ENCODE results near the gene DVL1. TPM values are rescaled to one million over a fixed set of nuclear protein-coding genes. Genes with fewer than 3 reads are reported as not detected.

Gene DVL1
- total RNA-seq, 5 donors from 2014 or later (not counting 1 experiment from before 2014, with no cell fraction given): 43.6 to 70.4 (median 64.9) TPM

DNA sequence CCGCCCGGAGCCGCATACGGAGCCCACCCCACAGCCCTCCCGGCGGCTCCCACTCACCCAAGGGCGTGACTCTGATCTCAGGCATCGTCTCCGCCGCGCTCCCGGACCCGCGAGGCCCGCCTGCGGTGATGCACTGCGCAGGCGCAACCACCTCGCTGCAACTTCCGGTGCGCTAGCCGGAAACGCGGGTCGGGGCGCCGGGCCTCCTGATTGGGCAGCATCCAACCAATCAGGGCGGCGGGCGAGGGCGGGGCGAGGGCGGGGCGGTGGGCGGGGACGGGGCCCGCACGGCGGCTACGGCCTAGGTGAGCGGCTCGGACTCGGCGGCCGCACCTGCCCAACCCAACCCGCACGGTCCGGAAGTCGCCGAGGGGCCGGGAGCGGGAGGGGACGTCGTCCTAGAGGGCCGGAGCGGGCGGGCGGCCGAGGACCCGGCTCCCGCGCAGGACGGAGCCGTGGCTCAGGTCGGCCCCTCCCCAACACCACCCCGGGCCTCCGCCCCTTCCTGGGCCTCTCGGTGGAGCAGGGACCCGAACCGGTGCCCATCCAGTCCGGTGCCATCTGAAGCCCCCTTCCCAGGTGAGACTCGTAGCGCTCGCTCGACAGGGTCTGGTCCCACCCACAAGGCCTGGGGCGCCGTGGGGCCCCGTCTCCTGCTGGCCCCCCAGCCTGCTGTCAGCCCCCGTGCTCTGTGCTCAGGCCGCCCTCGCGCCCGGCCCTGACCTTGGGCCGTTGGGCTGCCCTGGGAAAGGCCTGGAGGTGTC, 24.5 kb downstream of the DVL1 start, which contains the start of the genes CPTP and INTS11:
CPTP (plus strand) TSS at position 279 of the 764 bp plus-strand sequence. CDS start 2,109 bp downstream, outside the sequence.
INTS11 (minus strand) TSS at position 137 of the 764 bp plus-strand sequence; CDS start at position 85, 52 bp downstream.
- CTCF ChIA-PET: no interaction called here
- H3K36me3 Mint-ChIP-seq: no peaks in the 10 kb centered on the region
- no peaks in the 10 kb centered on the region for H3K9me3 Mint-ChIP-seq
- peak within 1 kb of the TSS; percentile 85 to 90 (median 89) for H3K4me3 Mint-ChIP-seq
- ATAC-seq (replicated peaks in 1 of 4): peak; percentile 86 to 88 (median 87)
- Histone ChIP-seq H3K27ac (ENCODE audit: low read length) (peak within 1 kb of the TSS; percentile 33), H3K27me3 (replicated peaks in 1 of 2; ENCODE audit: control insufficient read depth in 2 of 2, extremely low read depth in 1 of 2, insufficient read depth in 2 of 2, low read length in 1 of 2) (peaks cover 0 to 2% of the 10 kb centered on the region in 2 experiments), H3K36me3 (ENCODE audit: control insufficient read depth in 2 of 2, extremely low read depth in 1 of 2, insufficient read depth in 1 of 2, low read length in 1 of 2) (peaks cover 24 to 33% of the 10 kb centered on the region in 2 donors), H3K4me1 (ENCODE audit: control insufficient read depth in 1 of 2, extremely low read depth in 1 of 2, insufficient read depth in 2 of 2, low read length in 2 of 2) (peaks cover 17 to 57% of the 10 kb centered on the region in 2 experiments), H3K4me3 (ENCODE audit: control insufficient read depth in 1 of 2, extremely low read depth in 1 of 2, low read length in 1 of 2) (peak within 1 kb of the TSS; percentile 49 to 74), H3K9me3 (no peaks in the 10 kb centered on the region)
- under 1% methylated on average over 82 of the region's 84 CpGs for WGBS (ENCODE audit: insufficient coverage)
- H3K27me3 Mint-ChIP-seq: no peaks in the 10 kb centered on the region
- H3K27ac Mint-ChIP-seq: peak within 1 kb of the TSS; percentile 79
- peaks cover 28 to 44% (median 41%) of the 10 kb centered on the region in 3 donors for H3K4me1 Mint-ChIP-seq
- peak; percentile 78 to 96 (median 93) for DNase-seq
- POLR2A ChIA-PET: no interaction called here

DNA sequence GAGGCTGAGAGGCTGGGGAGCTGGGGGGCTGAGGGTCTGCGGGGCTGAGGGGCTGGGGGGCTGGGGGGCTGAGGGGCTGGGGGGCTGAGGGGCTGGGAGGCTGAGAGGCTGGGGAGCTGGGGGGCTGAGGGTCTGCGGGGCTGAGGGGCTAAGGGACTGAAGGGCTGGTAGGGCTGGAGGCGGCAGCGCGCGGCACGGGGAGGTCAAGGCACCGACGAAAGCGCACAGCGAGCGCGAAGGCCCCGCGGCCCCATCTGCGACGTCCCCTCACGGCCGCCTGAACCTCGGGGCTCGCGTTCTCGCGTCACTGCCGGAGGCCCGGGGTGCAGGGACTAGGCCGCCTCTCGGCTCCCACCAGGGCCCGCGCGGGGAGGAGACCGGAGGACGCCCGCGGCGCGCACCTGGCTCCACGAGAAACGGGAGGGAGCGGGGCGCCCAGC, 25.1 kb downstream of the DVL1 start:
- Histone ChIP-seq H3K9me3 (no peaks in the 10 kb centered on the region), H3K27ac (ENCODE audit: low read length) (no peak overlapping the region), H3K4me3 (ENCODE audit: control insufficient read depth in 1 of 2, extremely low read depth in 1 of 2, low read length in 1 of 2) (peak overlapping the region; percentile 49 to 72), H3K36me3 (ENCODE audit: control insufficient read depth in 2 of 2, extremely low read depth in 1 of 2, insufficient read depth in 1 of 2, low read length in 1 of 2) (peaks cover 24 to 38% of the 10 kb centered on the region in 2 donors), H3K4me1 (ENCODE audit: control insufficient read depth in 1 of 2, extremely low read depth in 1 of 2, insufficient read depth in 2 of 2, low read length in 2 of 2) (peaks cover 17 to 57% of the 10 kb centered on the region in 2 experiments), H3K27me3 (replicated peaks in 1 of 2; ENCODE audit: control insufficient read depth in 2 of 2, extremely low read depth in 1 of 2, insufficient read depth in 2 of 2, low read length in 1 of 2) (peaks cover 0 to 2% of the 10 kb centered on the region in 2 experiments)
- H3K36me3 Mint-ChIP-seq: peaks cover 6% of the 10 kb centered on the region
- H3K4me3 Mint-ChIP-seq: peak overlapping the region; percentile 50 to 89 (median 82)
- DNase-seq (peak in 1 of 35 experiments; percentile 28), ATAC-seq (replicated peaks in 1 of 4) (peak in 3 of 4 experiments; percentile 36 to 42 (median 38))
- no peaks in the 10 kb centered on the region for H3K9me3 Mint-ChIP-seq
- peaks cover 27 to 44% (median 38%) of the 10 kb centered on the region in 3 donors for H3K4me1 Mint-ChIP-seq
- no peaks in the 10 kb centered on the region for H3K27me3 Mint-ChIP-seq
- H3K27ac Mint-ChIP-seq: no peak overlapping the region
- POLR2A ChIA-PET: no interaction called here
- WGBS (ENCODE audit: insufficient coverage): under 1% methylated on average over 40 of the region's 41 CpGs
- CTCF ChIA-PET: no interaction called here

DNA sequence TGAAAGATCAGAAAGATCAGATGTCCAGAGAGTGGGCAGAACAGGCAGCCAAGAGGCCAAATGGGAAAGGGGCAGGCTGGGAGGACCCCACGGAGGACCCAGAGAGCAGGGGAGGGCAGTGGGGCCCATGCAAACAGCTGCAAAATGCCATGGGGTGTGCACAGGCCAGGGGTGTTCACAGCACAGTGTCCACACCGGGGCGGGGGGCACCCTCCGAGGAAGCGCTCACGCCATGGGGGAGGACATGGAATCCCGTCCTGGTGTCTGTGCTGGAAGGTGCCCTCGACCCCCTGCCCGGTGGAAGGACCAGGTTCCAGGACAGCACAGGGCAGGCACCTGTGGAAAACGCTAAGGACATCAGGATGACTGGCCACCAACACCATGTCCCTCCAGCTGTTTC, 26.3 kb downstream of the DVL1 start:
- Mint-ChIP-seq H3K9me3 (no peaks in the 10 kb centered on the region), H3K4me1 (peaks cover 27 to 44% (median 38%) of the 10 kb centered on the region in 3 donors), H3K4me3 (peak overlapping the region; percentile 83 to 89 (median 85)), H3K27me3 (no peaks in the 10 kb centered on the region), H3K36me3 (peaks cover 6% of the 10 kb centered on the region), H3K27ac (peak overlapping the region; percentile 31 to 64)
- ChIA-PET CTCF (no interaction called here), POLR2A (no interaction called here)
- Histone ChIP-seq H3K4me1 (ENCODE audit: control insufficient read depth in 1 of 2, extremely low read depth in 1 of 2, insufficient read depth in 2 of 2, low read length in 2 of 2) (peaks cover 17 to 57% of the 10 kb centered on the region in 2 experiments), H3K4me3 (ENCODE audit: control insufficient read depth in 1 of 2, extremely low read depth in 1 of 2, low read length in 1 of 2) (no peak overlapping the region), H3K36me3 (ENCODE audit: control insufficient read depth in 2 of 2, extremely low read depth in 1 of 2, insufficient read depth in 1 of 2, low read length in 1 of 2) (peaks cover 25 to 43% of the 10 kb centered on the region in 2 donors), H3K9me3 (no peaks in the 10 kb centered on the region), H3K27me3 (replicated peaks in 1 of 2; ENCODE audit: control insufficient read depth in 2 of 2, extremely low read depth in 1 of 2, insufficient read depth in 2 of 2, low read length in 1 of 2) (peaks cover 0 to 2% of the 10 kb centered on the region in 2 experiments), H3K27ac (ENCODE audit: low read length) (no peak overlapping the region)
- ATAC-seq (replicated peaks in 1 of 4) (no peak), DNase-seq (no peak)
- WGBS (ENCODE audit: insufficient coverage): 95% methylated on average over 10 of the region's 10 CpGs

DNA sequence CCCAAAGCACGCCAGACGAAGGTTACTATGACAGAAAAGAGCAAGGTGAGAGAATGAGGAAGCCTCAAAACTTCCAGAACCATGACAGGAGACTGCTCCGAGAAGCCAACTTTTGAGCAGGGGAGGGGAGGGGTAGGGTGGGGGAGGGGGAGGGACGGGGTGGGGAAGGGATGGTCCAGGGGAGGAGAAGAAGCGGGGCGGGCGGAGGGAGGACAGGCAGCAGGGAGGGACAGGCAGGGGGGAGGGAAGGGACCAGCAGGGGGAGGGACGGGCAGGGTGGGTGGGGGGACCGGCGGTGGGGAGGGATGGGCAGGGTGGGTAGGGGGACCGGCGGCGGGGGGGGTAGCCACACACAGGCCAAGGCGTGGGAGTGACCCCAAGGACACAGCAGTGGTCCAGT, 26.8 kb downstream of the DVL1 start:
- CTCF ChIA-PET: no interaction called here
- no peak for DNase-seq
- 86% methylated on average over 1 of the region's 14 CpGs for WGBS (ENCODE audit: insufficient coverage)
- Histone ChIP-seq H3K9me3 (no peaks in the 10 kb centered on the region), H3K4me1 (ENCODE audit: control insufficient read depth in 1 of 2, extremely low read depth in 1 of 2, insufficient read depth in 2 of 2, low read length in 2 of 2) (peaks cover 17 to 57% of the 10 kb centered on the region in 2 experiments), H3K27ac (ENCODE audit: low read length) (no peak overlapping the region), H3K27me3 (replicated peaks in 1 of 2; ENCODE audit: control insufficient read depth in 2 of 2, extremely low read depth in 1 of 2, insufficient read depth in 2 of 2, low read length in 1 of 2) (peaks cover 0 to 2% of the 10 kb centered on the region in 2 experiments), H3K36me3 (ENCODE audit: control insufficient read depth in 2 of 2, extremely low read depth in 1 of 2, insufficient read depth in 1 of 2, low read length in 1 of 2) (peaks cover 20 to 44% of the 10 kb centered on the region in 2 donors), H3K4me3 (ENCODE audit: control insufficient read depth in 1 of 2, extremely low read depth in 1 of 2, low read length in 1 of 2) (no peak overlapping the region)
- no peak for ATAC-seq (replicated peaks in 1 of 4)
- no peaks in the 10 kb centered on the region for H3K27me3 Mint-ChIP-seq
- POLR2A ChIA-PET: no interaction called here
- peak overlapping the region in 1 of 2 donors; percentile 66 for H3K27ac Mint-ChIP-seq
- H3K9me3 Mint-ChIP-seq: no peaks in the 10 kb centered on the region
- peaks cover 8% of the 10 kb centered on the region for H3K36me3 Mint-ChIP-seq
- peaks cover 27 to 43% (median 38%) of the 10 kb centered on the region in 3 donors for H3K4me1 Mint-ChIP-seq
- peak overlapping the region; percentile 51 to 89 (median 83) for H3K4me3 Mint-ChIP-seq

DNA sequence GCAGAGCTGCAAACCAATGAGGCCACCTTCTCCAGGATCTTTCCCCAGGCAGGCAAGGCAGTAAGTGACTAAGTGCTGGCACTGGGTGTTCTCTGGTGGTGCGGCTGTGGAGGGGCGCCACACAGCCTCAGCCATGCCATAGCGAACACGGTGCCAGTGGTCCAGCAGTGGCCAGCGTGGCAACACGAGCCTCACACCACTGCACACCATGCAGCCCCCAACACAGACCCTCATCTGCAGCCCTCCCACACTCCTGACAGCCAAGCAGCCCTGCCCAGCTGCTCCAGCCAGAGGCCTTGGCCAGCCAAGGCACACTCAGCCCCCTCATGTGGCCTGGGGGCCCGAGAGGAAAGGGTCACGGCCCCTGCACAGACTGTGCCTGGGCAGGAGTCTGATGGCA, 27.7 kb downstream of the DVL1 start:
- Histone ChIP-seq H3K27ac (ENCODE audit: low read length) (no peak overlapping the region), H3K27me3 (replicated peaks in 1 of 2; ENCODE audit: control insufficient read depth in 2 of 2, extremely low read depth in 1 of 2, insufficient read depth in 2 of 2, low read length in 1 of 2) (peaks cover 0 to 2% of the 10 kb centered on the region in 2 experiments), H3K4me3 (ENCODE audit: control insufficient read depth in 1 of 2, extremely low read depth in 1 of 2, low read length in 1 of 2) (no peak overlapping the region), H3K4me1 (ENCODE audit: control insufficient read depth in 1 of 2, extremely low read depth in 1 of 2, insufficient read depth in 2 of 2, low read length in 2 of 2) (peaks cover 17 to 51% of the 10 kb centered on the region in 2 experiments), H3K36me3 (ENCODE audit: control insufficient read depth in 2 of 2, extremely low read depth in 1 of 2, insufficient read depth in 1 of 2, low read length in 1 of 2) (peaks cover 20 to 39% of the 10 kb centered on the region in 2 donors), H3K9me3 (no peaks in the 10 kb centered on the region)
- POLR2A ChIA-PET: no interaction called here
- no peak overlapping the region for H3K4me3 Mint-ChIP-seq
- no peaks in the 10 kb centered on the region for H3K27me3 Mint-ChIP-seq
- CTCF ChIA-PET: no interaction called here
- no peak overlapping the region for H3K27ac Mint-ChIP-seq
- DNase-seq: no peak
- H3K4me1 Mint-ChIP-seq: peaks cover 27 to 40% (median 36%) of the 10 kb centered on the region in 3 donors
- peaks cover 11% of the 10 kb centered on the region for H3K36me3 Mint-ChIP-seq
- no peak for ATAC-seq (replicated peaks in 1 of 4)
- H3K9me3 Mint-ChIP-seq: no peaks in the 10 kb centered on the region
- WGBS (ENCODE audit: insufficient coverage): 95% methylated on average over 8 of the region's 8 CpGs

DNA sequence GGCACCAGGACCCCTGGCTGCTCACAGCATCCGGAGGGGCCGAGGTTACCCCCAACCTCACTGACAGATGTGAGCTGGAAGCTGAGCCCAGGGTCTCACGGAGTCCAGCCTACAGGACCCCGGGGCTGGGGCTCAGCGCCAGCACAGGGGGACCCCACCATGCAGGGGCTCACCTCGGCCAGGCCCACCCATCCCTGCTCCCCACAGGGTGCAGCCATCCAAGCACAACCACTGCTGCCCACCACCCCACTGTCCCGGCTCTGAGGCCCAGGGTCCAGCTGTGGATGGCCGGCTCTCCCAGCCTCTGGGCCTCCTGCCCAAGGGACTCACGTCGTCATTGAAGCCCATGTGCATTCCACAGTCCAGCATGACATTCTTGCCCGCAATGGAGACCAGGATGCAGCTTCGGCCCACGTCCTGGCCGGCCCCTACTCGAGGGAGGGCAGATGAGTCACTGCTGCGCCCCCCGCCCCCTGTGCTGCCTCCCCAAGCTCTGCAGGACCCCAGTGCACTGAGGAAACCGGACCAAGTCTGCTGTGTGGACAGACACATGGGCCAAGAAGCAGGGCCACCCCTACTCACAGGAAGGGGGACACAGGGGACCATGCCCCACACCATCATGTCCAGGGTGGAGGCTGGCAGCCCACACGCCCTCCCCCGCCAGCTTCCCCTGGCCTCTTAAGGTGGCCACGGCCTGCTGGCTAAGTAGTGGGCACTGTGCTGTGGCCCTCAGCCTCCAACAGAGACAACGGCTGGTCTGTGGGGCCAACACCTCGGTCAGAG, 28.4 kb downstream of the DVL1 start:
- 93% methylated on average over 21 of the region's 23 CpGs for WGBS (ENCODE audit: insufficient coverage)
- no peaks in the 10 kb centered on the region for H3K9me3 ChIP-seq
- POLR2A ChIA-PET: no interaction called here
- H3K27me3 ChIP-seq (replicated peaks in 1 of 2; ENCODE audit: control insufficient read depth in 2 of 2, extremely low read depth in 1 of 2, insufficient read depth in 2 of 2, low read length in 1 of 2): peaks cover 0 to 2% of the 10 kb centered on the region in 2 experiments
- DNase-seq (no peak), ATAC-seq (replicated peaks in 1 of 4) (no peak)
- no peaks in the 10 kb centered on the region for H3K27me3 Mint-ChIP-seq
- peaks cover 15% of the 10 kb centered on the region for H3K36me3 Mint-ChIP-seq
- CTCF ChIA-PET: interaction anchor here in 1 of 2 donors (0.6 kb wide), 1 partner anchor 218 kb away, joined by 4 read pairs; no protein-coding TSS in a partner anchor
- no peak overlapping the region for H3K4me3 Mint-ChIP-seq
- H3K36me3 ChIP-seq (ENCODE audit: control insufficient read depth in 2 of 2, extremely low read depth in 1 of 2, insufficient read depth in 1 of 2, low read length in 1 of 2): peaks cover 20 to 35% of the 10 kb centered on the region in 2 donors
- peaks cover 20 to 35% (median 30%) of the 10 kb centered on the region in 3 donors for H3K4me1 Mint-ChIP-seq
- H3K27ac ChIP-seq (ENCODE audit: low read length): no peak overlapping the region
- H3K27ac Mint-ChIP-seq: no peak overlapping the region
- no peaks in the 10 kb centered on the region for H3K9me3 Mint-ChIP-seq
- H3K4me3 ChIP-seq (ENCODE audit: control insufficient read depth in 1 of 2, extremely low read depth in 1 of 2, low read length in 1 of 2): no peak overlapping the region
- peaks cover 14 to 44% of the 10 kb centered on the region in 2 experiments for H3K4me1 ChIP-seq (ENCODE audit: control insufficient read depth in 1 of 2, extremely low read depth in 1 of 2, insufficient read depth in 2 of 2, low read length in 2 of 2)

Data from T-cell (primary cell).